Liver (tissue), 9 donors: ENCODE data around the gene EXOG. TPM values are rescaled to one million over a fixed set of nuclear protein-coding genes. Genes with fewer than 3 reads are reported as not detected.

Experiments used
- DNase-seq: peaks from one replicate; pipeline ENCODE4 v3.0.0-alpha.2; 2017; ENCODE audit warnings: low spot score
- H3K27ac ChIP-seq, 2 donors: one replicate each; pipeline ENCODE4 v1.7.0; 2013; ENCODE audit warnings: inconsistent platforms in 2 of 2, low read length in 2 of 2, control low read depth in 1 of 2, low read depth in 1 of 2, mild to moderate bottlenecking in 1 of 2
- H3K27me3 ChIP-seq, 4 donors: one replicate each; pipeline versions ENCODE4 v1.6.1 to v1.7.0; 2013; ENCODE audit warnings: low read length in 3 of 4, inconsistent platforms in 1 of 4, mild to moderate bottlenecking in 1 of 4, moderate library complexity in 1 of 4; ENCODE audit not compliant: control insufficient read depth in 4 of 4, insufficient read depth in 4 of 4
- H3K36me3 ChIP-seq, 4 donors: one replicate each; pipeline versions ENCODE4 v1.6.1 to v1.7.0; 2013; ENCODE audit warnings: low read length in 3 of 4, mild to moderate bottlenecking in 3 of 4, low read depth in 1 of 4, moderate library complexity in 1 of 4; ENCODE audit not compliant: control insufficient read depth in 4 of 4, insufficient read depth in 3 of 4
- H3K4me1 ChIP-seq, 4 donors: one replicate each; pipeline versions ENCODE4 v1.6.1 to v1.7.0; 2013; ENCODE audit warnings: low read length in 3 of 4, mild to moderate bottlenecking in 3 of 4, moderate library complexity in 1 of 4; ENCODE audit not compliant: control insufficient read depth in 4 of 4, insufficient read depth in 4 of 4
- H3K4me3 ChIP-seq, 3 donors: one replicate each; pipeline versions ENCODE4 v1.6.1 to v1.7.0; 2013; ENCODE audit warnings: low read length in 3 of 3, control low read depth in 1 of 3, low read depth in 1 of 3, mild to moderate bottlenecking in 1 of 3
- H3K9ac ChIP-seq, 2 donors: one replicate each; pipeline ENCODE4 v1.7.0; 2013; ENCODE audit warnings: low read length in 2 of 2, mild to moderate bottlenecking in 2 of 2, moderate library complexity in 2 of 2, control low read depth in 1 of 2, low read depth in 1 of 2
- H3K9me3 ChIP-seq, 4 donors: one replicate each; pipeline versions ENCODE4 v1.6.1 to v1.7.0; 2013; ENCODE audit warnings: low read length in 3 of 4; ENCODE audit not compliant: control insufficient read depth in 4 of 4
- ATF3 ChIP-seq: IDR thresholded peaks from 2 replicates; pipeline ENCODE4 v1.6.1; 2016; ENCODE audit warnings: antibody characterized with exemption
- EGR1 ChIP-seq, 2 donors: IDR thresholded peaks; 2 replicates each; pipeline ENCODE4 v1.6.1; 2016 to 2018; ENCODE audit warnings: antibody characterized with exemption in 2 of 2, low read depth in 2 of 2
- FOXA1 ChIP-seq: IDR thresholded peaks from 2 replicates; pipeline ENCODE4 v1.6.1; 2016; ENCODE audit warnings: antibody characterized with exemption
- FOXA2 ChIP-seq: IDR thresholded peaks from 2 replicates; pipeline ENCODE4 v1.6.1; 2016; ENCODE audit warnings: antibody characterized with exemption
- GABPA ChIP-seq, 2 donors: IDR thresholded peaks in 1 of 2; conservative IDR thresholded peaks in 1 of 2; 2 replicates each; pipeline ENCODE4 v1.6.1; 2016; ENCODE audit warnings: antibody characterized with exemption in 2 of 2, mild to moderate bottlenecking in 1 of 2, moderate library complexity in 1 of 2
- HNF4A ChIP-seq, 2 donors: conservative IDR thresholded peaks; 2 replicates each; pipeline ENCODE4 v1.6.1; 2016; ENCODE audit warnings: antibody characterized with exemption in 2 of 2, mild to moderate bottlenecking in 2 of 2
- HNF4G ChIP-seq: IDR thresholded peaks from 2 replicates; pipeline ENCODE4 v1.6.1; 2016; ENCODE audit warnings: antibody characterized with exemption
- JUND ChIP-seq, 2 donors: IDR thresholded peaks; 2 replicates each; pipeline ENCODE4 v1.6.1; 2016; ENCODE audit warnings: antibody characterized with exemption in 2 of 2
- NR2F2 ChIP-seq: IDR thresholded peaks from 2 replicates; pipeline ENCODE4 v1.6.1; 2016; ENCODE audit warnings: antibody characterized with exemption
- RAD21 ChIP-seq, 2 donors: IDR thresholded peaks; 2 replicates each; pipeline ENCODE4 v1.6.1; 2016; ENCODE audit warnings: antibody characterized with exemption in 2 of 2, mild to moderate bottlenecking in 2 of 2
- RXRA ChIP-seq, 2 donors: IDR thresholded peaks; 2 replicates each; pipeline ENCODE4 v1.6.1; 2017 to 2018; ENCODE audit warnings: antibody characterized with exemption in 2 of 2, mild to moderate bottlenecking in 1 of 2
- SP1 ChIP-seq: IDR thresholded peaks from 2 replicates; pipeline ENCODE4 v1.6.1; 2018; ENCODE audit warnings: antibody characterized with exemption, mild to moderate bottlenecking
- TAF1 ChIP-seq: conservative IDR thresholded peaks from 2 replicates; pipeline ENCODE4 v1.6.1; 2016; ENCODE audit warnings: antibody characterized with exemption, mild to moderate bottlenecking
- YY1 ChIP-seq: IDR thresholded peaks from 2 replicates; pipeline ENCODE4 v1.6.1; 2016; ENCODE audit warnings: antibody characterized with exemption, mild to moderate bottlenecking
- WGBS: extraction: QIAGEN DNeasy Blood & Tissue Kit; methylation state at CpG from one replicate; pipeline ENCODE4 v1.1.7; 2013; 5-methylcytosine and 5-hydroxymethylcytosine counted together
- polyA plus RNA-seq, 2 donors: library from polyadenylated mRNA; stranded (reverse) in 1 of 2; unstranded in 1 of 2; fragments of 200-250 nt in 1 of 2; fragments of >200 nt in 1 of 2; fragmentation: Nextera tagmentation in 1 of 2; extraction: Ambion mirVana in 1 of 2; gene quantifications; one replicate each; pipeline versions ENCODE4 v1.2.1 to v1.2.3, GENCODE V29; 2013 to 2015
- total RNA-seq, 2 donors: library from RNA; depleted of rRNA; stranded (reverse); fragments of >200 nt; gene quantifications; one replicate each; pipeline ENCODE4 v1.2.3, GENCODE V29; 2014
- TF ChIP-seq, protein P1 (sequence below): IDR thresholded peaks from 2 replicates; pipeline ENCODE4 v1.6.1; 2016; ENCODE audit warnings: antibody characterized with exemption, mild to moderate bottlenecking
- TF ChIP-seq, protein P2 (sequence below): fragments of 150-350 bp; IDR thresholded peaks from 2 replicates; pipeline ENCODE4 v1.5.1; 2017; ENCODE audit warnings: improper control_type of control experiment, low read depth, low read length; ENCODE audit not compliant: missing input control
- TF ChIP-seq, protein P3 (sequence below): IDR thresholded peaks from 2 replicates; pipeline ENCODE4 v1.6.1; 2016; ENCODE audit warnings: antibody characterized with exemption
- TF ChIP-seq, protein P4 (sequence below): IDR thresholded peaks from 2 replicates; pipeline ENCODE4 v1.6.1; 2016; ENCODE audit warnings: antibody characterized with exemption
- donor health status: healthy.
- donor health status: healthy.
- donor health status: healthy.
- donor health status: healthy.
- donor health status: healthy.

EXOG gene
- total and polyA plus RNA-seq, 4 donors: 2.1 to 4.4 (median 3.9) TPM

DNA sequence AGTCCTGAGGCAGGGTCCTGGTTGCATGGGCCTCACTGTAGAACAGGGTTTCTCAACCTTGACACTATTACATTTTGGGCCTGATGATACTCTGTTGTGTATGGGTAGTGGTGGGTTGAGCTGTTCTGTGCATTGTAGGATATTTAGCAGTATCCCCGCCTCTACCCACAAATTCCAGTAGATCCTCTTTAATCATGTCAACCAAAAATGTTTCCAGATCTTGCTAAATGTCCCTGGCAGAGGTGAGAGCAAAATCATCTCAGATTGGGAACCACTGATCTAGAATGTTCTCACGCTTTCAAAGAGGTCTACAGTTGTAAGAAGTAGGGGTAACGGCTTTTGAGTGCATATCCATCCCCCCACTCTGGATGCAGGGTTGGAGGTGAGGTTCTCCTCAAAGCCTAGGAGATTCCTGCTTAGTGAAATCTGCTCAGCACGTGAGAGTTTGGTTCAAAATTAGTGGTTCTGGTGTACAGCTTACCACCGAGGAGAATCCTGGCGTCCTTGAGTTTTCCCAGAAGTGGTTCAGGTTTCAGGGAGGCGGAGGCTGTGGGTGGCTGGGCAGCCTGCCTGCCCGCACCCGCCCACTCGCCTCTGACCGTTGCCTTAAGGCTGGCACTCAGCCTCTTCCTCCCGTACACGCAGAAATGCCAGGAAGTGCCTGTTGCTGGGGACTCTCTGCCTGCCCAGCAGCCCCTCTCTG is 37.2 kb upstream of the EXOG start:
- peak overlapping the region; percentile 85 to 90 for H3K27ac ChIP-seq
- TF ChIP-seq RXRA (IDR thresholded peaks at IDR 0.05) (peak; percentile 14 to 53), SP1 (peak; percentile 28), GABPA (IDR thresholded peaks at IDR 0.05 in 1 of 2, conservative IDR thresholded peaks at IDR 0.05 in 1 of 2) (peak in 1 of 2 donors; percentile 29), EGR1 (IDR thresholded peaks at IDR 0.05; ENCODE audit: low read depth in 2 of 2) (peak; percentile 87 to 96), HNF4A (conservative IDR thresholded peaks at IDR 0.05) (peak; percentile 37 to 56), FOXA1 (no peak), FOXA2 (no peak), HNF4G (no peak), TAF1 (no peak), YY1 (peak; percentile 36), JUND (IDR thresholded peaks at IDR 0.05) (no peak), ATF3 (no peak), RAD21 (IDR thresholded peaks at IDR 0.05) (peak in 1 of 2 donors; percentile 9), NR2F2 (no peak)
- TF ChIP-seq, protein P1, sequence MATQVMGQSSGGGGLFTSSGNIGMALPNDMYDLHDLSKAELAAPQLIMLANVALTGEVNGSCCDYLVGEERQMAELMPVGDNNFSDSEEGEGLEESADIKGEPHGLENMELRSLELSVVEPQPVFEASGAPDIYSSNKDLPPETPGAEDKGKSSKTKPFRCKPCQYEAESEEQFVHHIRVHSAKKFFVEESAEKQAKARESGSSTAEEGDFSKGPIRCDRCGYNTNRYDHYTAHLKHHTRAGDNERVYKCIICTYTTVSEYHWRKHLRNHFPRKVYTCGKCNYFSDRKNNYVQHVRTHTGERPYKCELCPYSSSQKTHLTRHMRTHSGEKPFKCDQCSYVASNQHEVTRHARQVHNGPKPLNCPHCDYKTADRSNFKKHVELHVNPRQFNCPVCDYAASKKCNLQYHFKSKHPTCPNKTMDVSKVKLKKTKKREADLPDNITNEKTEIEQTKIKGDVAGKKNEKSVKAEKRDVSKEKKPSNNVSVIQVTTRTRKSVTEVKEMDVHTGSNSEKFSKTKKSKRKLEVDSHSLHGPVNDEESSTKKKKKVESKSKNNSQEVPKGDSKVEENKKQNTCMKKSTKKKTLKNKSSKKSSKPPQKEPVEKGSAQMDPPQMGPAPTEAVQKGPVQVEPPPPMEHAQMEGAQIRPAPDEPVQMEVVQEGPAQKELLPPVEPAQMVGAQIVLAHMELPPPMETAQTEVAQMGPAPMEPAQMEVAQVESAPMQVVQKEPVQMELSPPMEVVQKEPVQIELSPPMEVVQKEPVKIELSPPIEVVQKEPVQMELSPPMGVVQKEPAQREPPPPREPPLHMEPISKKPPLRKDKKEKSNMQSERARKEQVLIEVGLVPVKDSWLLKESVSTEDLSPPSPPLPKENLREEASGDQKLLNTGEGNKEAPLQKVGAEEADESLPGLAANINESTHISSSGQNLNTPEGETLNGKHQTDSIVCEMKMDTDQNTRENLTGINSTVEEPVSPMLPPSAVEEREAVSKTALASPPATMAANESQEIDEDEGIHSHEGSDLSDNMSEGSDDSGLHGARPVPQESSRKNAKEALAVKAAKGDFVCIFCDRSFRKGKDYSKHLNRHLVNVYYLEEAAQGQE: no peak
- TF ChIP-seq, protein P2, sequence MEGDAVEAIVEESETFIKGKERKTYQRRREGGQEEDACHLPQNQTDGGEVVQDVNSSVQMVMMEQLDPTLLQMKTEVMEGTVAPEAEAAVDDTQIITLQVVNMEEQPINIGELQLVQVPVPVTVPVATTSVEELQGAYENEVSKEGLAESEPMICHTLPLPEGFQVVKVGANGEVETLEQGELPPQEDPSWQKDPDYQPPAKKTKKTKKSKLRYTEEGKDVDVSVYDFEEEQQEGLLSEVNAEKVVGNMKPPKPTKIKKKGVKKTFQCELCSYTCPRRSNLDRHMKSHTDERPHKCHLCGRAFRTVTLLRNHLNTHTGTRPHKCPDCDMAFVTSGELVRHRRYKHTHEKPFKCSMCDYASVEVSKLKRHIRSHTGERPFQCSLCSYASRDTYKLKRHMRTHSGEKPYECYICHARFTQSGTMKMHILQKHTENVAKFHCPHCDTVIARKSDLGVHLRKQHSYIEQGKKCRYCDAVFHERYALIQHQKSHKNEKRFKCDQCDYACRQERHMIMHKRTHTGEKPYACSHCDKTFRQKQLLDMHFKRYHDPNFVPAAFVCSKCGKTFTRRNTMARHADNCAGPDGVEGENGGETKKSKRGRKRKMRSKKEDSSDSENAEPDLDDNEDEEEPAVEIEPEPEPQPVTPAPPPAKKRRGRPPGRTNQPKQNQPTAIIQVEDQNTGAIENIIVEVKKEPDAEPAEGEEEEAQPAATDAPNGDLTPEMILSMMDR: no peak
- TF ChIP-seq, protein P3, sequence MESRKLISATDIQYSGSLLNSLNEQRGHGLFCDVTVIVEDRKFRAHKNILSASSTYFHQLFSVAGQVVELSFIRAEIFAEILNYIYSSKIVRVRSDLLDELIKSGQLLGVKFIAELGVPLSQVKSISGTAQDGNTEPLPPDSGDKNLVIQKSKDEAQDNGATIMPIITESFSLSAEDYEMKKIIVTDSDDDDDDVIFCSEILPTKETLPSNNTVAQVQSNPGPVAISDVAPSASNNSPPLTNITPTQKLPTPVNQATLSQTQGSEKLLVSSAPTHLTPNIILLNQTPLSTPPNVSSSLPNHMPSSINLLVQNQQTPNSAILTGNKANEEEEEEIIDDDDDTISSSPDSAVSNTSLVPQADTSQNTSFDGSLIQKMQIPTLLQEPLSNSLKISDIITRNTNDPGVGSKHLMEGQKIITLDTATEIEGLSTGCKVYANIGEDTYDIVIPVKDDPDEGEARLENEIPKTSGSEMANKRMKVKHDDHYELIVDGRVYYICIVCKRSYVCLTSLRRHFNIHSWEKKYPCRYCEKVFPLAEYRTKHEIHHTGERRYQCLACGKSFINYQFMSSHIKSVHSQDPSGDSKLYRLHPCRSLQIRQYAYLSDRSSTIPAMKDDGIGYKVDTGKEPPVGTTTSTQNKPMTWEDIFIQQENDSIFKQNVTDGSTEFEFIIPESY: no peak
- TF ChIP-seq, protein P4, sequence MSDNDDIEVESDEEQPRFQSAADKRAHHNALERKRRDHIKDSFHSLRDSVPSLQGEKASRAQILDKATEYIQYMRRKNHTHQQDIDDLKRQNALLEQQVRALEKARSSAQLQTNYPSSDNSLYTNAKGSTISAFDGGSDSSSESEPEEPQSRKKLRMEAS: peak; percentile 85
- H3K36me3 ChIP-seq: no peaks in the 10 kb centered on the region
- H3K9ac ChIP-seq: peak overlapping the region; percentile 33 to 58
- H3K9me3 ChIP-seq: no peaks in the 10 kb centered on the region
- H3K4me3 ChIP-seq: peak overlapping the region; percentile 63 to 80 (median 67)
- H3K4me1 ChIP-seq: peaks cover 5 to 44% (median 27%) of the 10 kb centered on the region in 4 donors
- WGBS: 34% methylated on average over 13 of the region's 13 CpGs
- no peak for DNase-seq
- H3K27me3 ChIP-seq: no peaks in the 10 kb centered on the region
